CD14-positive monocyte (primary cell): ENCODE results near the gene CEP112. TPM values are rescaled to one million over a fixed set of nuclear protein-coding genes. Genes with fewer than 3 reads are reported as not detected.

Source experiments
- DNase-seq, 3 donors: peaks; one replicate each; pipeline ENCODE4 v3.0.0-alpha.2; 2011 to 2022
- H2AFZ ChIP-seq: 2 replicates; pipeline ENCODE4 v1.6.0; 2012; ENCODE audit warnings: mild to moderate bottlenecking, low read depth, low read length, inconsistent platforms; ENCODE audit not compliant: insufficient read depth, poor library complexity, severe bottlenecking
- H3K27ac ChIP-seq, 2 donors: 1 replicate in 1 of 2; 2 replicates in 1 of 2; pipeline ENCODE4 v1.5.1; 2012 to 2013; ENCODE audit warnings: low read length in 2 of 2, control low read depth in 1 of 2, inconsistent platforms in 1 of 2, low read depth in 1 of 2, mild to moderate bottlenecking in 1 of 2
- H3K27me3 ChIP-seq, 2 donors: one replicate each; pipeline versions ENCODE4 v1.6.0 to v1.6.1; 2011 to 2013; ENCODE audit warnings: low read length in 2 of 2; ENCODE audit not compliant: control insufficient read depth in 2 of 2, insufficient read depth in 2 of 2
- H3K36me3 ChIP-seq, 2 donors: replicated peaks in 1 of 2; 1 replicate in 1 of 2; 2 replicates in 1 of 2; pipeline versions ENCODE4 v1.5.1 to v1.6.1; 2012 to 2013; ENCODE audit warnings: low read length in 2 of 2, control low read depth in 1 of 2, inconsistent platforms in 1 of 2, mild to moderate bottlenecking in 1 of 2; ENCODE audit not compliant: insufficient read depth in 2 of 2, control insufficient read depth in 1 of 2
- H3K4me1 ChIP-seq, 2 donors: 1 replicate in 1 of 2; 2 replicates in 1 of 2; pipeline versions ENCODE4 v1.5.1 to v1.6.1; 2012 to 2013; ENCODE audit warnings: low read length in 2 of 2, control low read depth in 1 of 2, inconsistent platforms in 1 of 2, mild to moderate bottlenecking in 1 of 2, moderate library complexity in 1 of 2; ENCODE audit not compliant: insufficient read depth in 2 of 2, control insufficient read depth in 1 of 2
- H3K4me2 ChIP-seq: replicated peaks from 2 replicates; pipeline ENCODE3; 2012; ENCODE audit warnings: low read length, moderate library complexity, mild to moderate bottlenecking; ENCODE audit not compliant: poor library complexity, severe bottlenecking; ENCODE audit errors: extremely low read depth
- H3K4me3 ChIP-seq, 3 experiments: fragments of 200-600 bp in 1 of 3; sonication (generic) in 1 of 3; replicated peaks in 1 of 3; 1 replicate in 2 of 3; 2 replicates in 1 of 3; pipeline ENCODE4 v1.5.1; 2011 to 2013; ENCODE audit warnings: low read length in 3 of 3, mild to moderate bottlenecking in 3 of 3, control low read depth in 2 of 3, low read depth in 2 of 3, inconsistent platforms in 1 of 3, moderate library complexity in 1 of 3
- H3K79me2 ChIP-seq: 2 replicates; pipeline ENCODE4 v1.6.0; 2012; ENCODE audit warnings: mild to moderate bottlenecking, control low read depth, inconsistent platforms, low read length, moderate library complexity; ENCODE audit not compliant: insufficient read depth
- H3K9ac ChIP-seq: 2 replicates; pipeline ENCODE4 v1.6.0; 2017; ENCODE audit warnings: low read length, mild to moderate bottlenecking; ENCODE audit not compliant: insufficient read depth, poor library complexity, severe bottlenecking
- H3K9me3 ChIP-seq, 2 donors: replicated peaks in 1 of 2; 1 replicate in 1 of 2; 2 replicates in 1 of 2; pipeline versions ENCODE4 v1.5.1 to v1.6.1; 2012 to 2013; ENCODE audit warnings: low read length in 2 of 2, control low read depth in 1 of 2; ENCODE audit not compliant: control insufficient read depth in 1 of 2, insufficient read depth in 1 of 2
- H4K20me1 ChIP-seq: 2 replicates; pipeline ENCODE4 v1.6.0; 2012; ENCODE audit warnings: mild to moderate bottlenecking, low read length, control low read depth, moderate library complexity; ENCODE audit not compliant: insufficient read depth
- H3K27ac Mint-ChIP-seq, 7 donors: one replicate each; pipeline ENCODE4 v1.8.0; 2020; ENCODE audit warnings: mild to moderate bottlenecking in 7 of 7, mixed read lengths in 7 of 7, moderate library complexity in 6 of 7, inconsistent platforms in 2 of 7
- H3K27me3 Mint-ChIP-seq, 3 donors: one replicate each; pipeline ENCODE4 v1.8.0; 2021 to 2022; ENCODE audit warnings: low read depth in 3 of 3, mild to moderate bottlenecking in 3 of 3, mixed read lengths in 3 of 3, moderate library complexity in 3 of 3, inconsistent platforms in 1 of 3
- H3K36me3 Mint-ChIP-seq, 2 donors: one replicate each; pipeline ENCODE4 v1.8.0; 2020; ENCODE audit warnings: mixed read lengths in 2 of 2, inconsistent platforms in 1 of 2, mild to moderate bottlenecking in 1 of 2
- H3K4me1 Mint-ChIP-seq: one replicate; pipeline ENCODE4 v1.8.0; 2020; ENCODE audit warnings: mild to moderate bottlenecking, mixed read lengths
- H3K4me3 Mint-ChIP-seq, 2 donors: one replicate each; pipeline ENCODE4 v1.8.0; 2020; ENCODE audit warnings: mild to moderate bottlenecking in 2 of 2, mixed read lengths in 2 of 2, moderate library complexity in 1 of 2
- H3K9me3 Mint-ChIP-seq, 7 donors: one replicate each; pipeline ENCODE4 v1.8.0; 2020 to 2022; ENCODE audit warnings: mixed read lengths in 7 of 7, mild to moderate bottlenecking in 6 of 7, moderate library complexity in 6 of 7, inconsistent platforms in 2 of 7
- CTCF ChIP-seq: fragments of 200-600 bp; IDR thresholded peaks from one replicate; pipeline ENCODE4 v1.8.0; 2022; ENCODE audit warnings: antibody characterized with exemption, mild to moderate bottlenecking
- WGBS: methylation state at CpG from one replicate; pipeline ENCODE4 v1.1.5; 2013; ENCODE audit warnings: missing lambda C conversion rate; ENCODE audit not compliant: insufficient coverage; 5-methylcytosine and 5-hydroxymethylcytosine counted together
- intact Hi-C, 2 donors: fragments of 100-400 bp; cut with micrococcal nuclease; formaldehyde crosslinking; loops; one replicate each; pipeline versions ENCODE4 v1.15.0 to v1.15.1; 2023
- polyA plus RNA-seq, 3 donors: library from polyadenylated mRNA; depleted of rRNA in 1 of 3; unstranded in 2 of 3; stranded (reverse) in 1 of 3; fragments of 300-500 nt in 2 of 3; fragments of >200 nt in 1 of 3; fragmentation: Illumina TruSeq in 2 of 3; gene quantifications; 1 replicate in 2 of 3; 2 replicates in 1 of 3; pipeline ENCODE4 v1.2.3, GENCODE V29; 2012 to 2021

The CEP112 gene
- polyA plus RNA-seq, 3 donors: 0.10 TPM; not detected in 2

- no peak overlapping the region for H3K9ac ChIP-seq
- H3K27me3 Mint-ChIP-seq: peaks cover 11 to 20% (median 12%) of the 10 kb centered on the region in 3 donors
Measured at GRCh38 chr17:65589321-65589720, 602.6 kb downstream of the CEP112 start.

DNA sequence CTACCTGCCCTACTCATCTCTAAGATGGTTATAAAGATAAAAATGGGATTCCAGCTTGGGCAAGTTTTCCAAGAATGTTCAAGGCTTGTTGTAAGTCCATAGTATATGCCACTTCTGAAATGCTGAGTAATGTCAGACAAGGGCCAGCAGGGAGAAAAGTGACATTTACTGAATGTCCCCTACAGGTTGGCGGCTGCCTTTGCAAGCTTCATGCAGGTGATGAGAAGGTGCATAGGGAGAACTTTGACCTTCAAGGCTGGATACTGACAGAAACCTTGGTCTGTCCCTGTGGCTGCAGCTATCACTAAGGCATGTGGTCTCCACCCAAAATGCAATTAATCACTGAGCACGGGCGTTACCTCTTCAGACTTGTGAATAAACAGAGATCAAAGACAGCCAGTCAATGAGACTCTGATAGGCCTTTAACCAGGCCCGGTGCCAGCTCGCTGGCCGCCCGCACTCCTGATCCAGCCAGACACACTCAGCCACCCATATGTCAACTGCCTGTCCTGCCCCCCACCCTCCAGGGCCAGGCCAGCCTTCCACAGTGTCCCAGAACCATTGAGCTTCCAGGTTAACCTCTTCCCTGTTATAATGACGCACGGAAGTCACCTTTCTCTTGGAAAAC lies 603.6 kb downstream of the CEP112 start:
- H3K27me3 Mint-ChIP-seq: peaks cover 3 to 13% (median 10%) of the 10 kb centered on the region in 3 donors
- Histone ChIP-seq H4K20me1 (no peaks in the 10 kb centered on the region), H3K9me3 (no peaks in the 10 kb centered on the region), H3K79me2 (no peaks in the 10 kb centered on the region), H3K27me3 (peaks cover 0 to 7% of the 10 kb centered on the region in 2 donors), H3K4me3 (no peak overlapping the region), H3K4me1 (no peaks in the 10 kb centered on the region), H3K27ac (no peak overlapping the region), H3K36me3 (no peaks in the 10 kb centered on the region), H2AFZ (no peak overlapping the region), H3K4me2 (no peak overlapping the region), H3K9ac (no peak overlapping the region)
- H3K27ac Mint-ChIP-seq: peak overlapping the region in 1 of 7 donors; percentile 21
- no peak for TF ChIP-seq CTCF
- H3K9me3 Mint-ChIP-seq: peaks cover 0 to 9% (median 3%) of the 10 kb centered on the region in 7 donors
- no peak for DNase-seq
- H3K4me1 Mint-ChIP-seq: no peaks in the 10 kb centered on the region
- no peaks in the 10 kb centered on the region for H3K36me3 Mint-ChIP-seq
- intact Hi-C loops: no loop called here
- WGBS: 94% methylated on average over 9 of the region's 9 CpGs
- H3K4me3 Mint-ChIP-seq: no peak overlapping the region

More at GRCh38 chr17:65589321-65589720, 602.6 kb downstream of the CEP112 start:
- Histone ChIP-seq H3K27ac (no peak overlapping the region), H3K79me2 (no peaks in the 10 kb centered on the region), H4K20me1 (no peaks in the 10 kb centered on the region), H2AFZ (no peak overlapping the region), H3K9me3 (no peaks in the 10 kb centered on the region), H3K4me2 (no peak overlapping the region), H3K36me3 (no peaks in the 10 kb centered on the region), H3K4me1 (no peaks in the 10 kb centered on the region), H3K27me3 (peaks cover 0 to 14% of the 10 kb centered on the region in 2 donors), H3K4me3 (no peak overlapping the region)
- Mint-ChIP-seq H3K9me3 (peaks cover 0 to 6% (median 3%) of the 10 kb centered on the region in 7 donors), H3K27ac (no peak overlapping the region), H3K4me3 (no peak overlapping the region), H3K36me3 (no peaks in the 10 kb centered on the region), H3K4me1 (peaks cover 6% of the 10 kb centered on the region)
- TF ChIP-seq CTCF: no peak
- no peak for DNase-seq
- WGBS: 92% methylated on average over 4 of the region's 5 CpGs
- intact Hi-C loops: no loop called here
